ENCODE results near the gene MAPT.

Gene MAPT

DNA sequence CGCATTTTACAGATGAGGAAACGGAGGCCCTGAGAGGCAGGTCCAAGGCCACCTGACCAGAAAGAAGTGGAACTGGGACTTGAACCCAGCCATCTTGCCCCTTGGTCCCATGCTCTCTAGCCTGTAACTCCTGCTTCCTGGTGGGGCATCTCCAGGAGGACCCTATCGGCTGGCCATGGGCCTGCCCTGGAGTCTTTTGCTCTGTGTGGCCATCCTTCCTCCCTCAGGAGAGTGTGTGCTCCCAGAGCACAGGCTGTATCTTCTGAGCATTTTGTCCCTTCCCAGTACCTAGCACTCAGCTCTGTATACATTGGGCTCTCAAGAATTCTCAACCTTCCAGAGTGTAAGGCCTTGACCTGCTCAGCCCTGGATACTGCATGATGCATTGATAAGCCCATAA is 76.3 kb downstream of the MAPT start:
- Histone ChIP-seq H3K27me3 (no peaks in the 10 kb centered on the region), H3K4me1 (no peaks in the 10 kb centered on the region), H3K9me3 (no peaks in the 10 kb centered on the region), H3K4me3 (ENCODE audit: low read depth, low read length) (no peak overlapping the region), H3K36me3 (no peaks in the 10 kb centered on the region)
- no peak for DNase-seq
- TF ChIP-seq, protein P1, sequence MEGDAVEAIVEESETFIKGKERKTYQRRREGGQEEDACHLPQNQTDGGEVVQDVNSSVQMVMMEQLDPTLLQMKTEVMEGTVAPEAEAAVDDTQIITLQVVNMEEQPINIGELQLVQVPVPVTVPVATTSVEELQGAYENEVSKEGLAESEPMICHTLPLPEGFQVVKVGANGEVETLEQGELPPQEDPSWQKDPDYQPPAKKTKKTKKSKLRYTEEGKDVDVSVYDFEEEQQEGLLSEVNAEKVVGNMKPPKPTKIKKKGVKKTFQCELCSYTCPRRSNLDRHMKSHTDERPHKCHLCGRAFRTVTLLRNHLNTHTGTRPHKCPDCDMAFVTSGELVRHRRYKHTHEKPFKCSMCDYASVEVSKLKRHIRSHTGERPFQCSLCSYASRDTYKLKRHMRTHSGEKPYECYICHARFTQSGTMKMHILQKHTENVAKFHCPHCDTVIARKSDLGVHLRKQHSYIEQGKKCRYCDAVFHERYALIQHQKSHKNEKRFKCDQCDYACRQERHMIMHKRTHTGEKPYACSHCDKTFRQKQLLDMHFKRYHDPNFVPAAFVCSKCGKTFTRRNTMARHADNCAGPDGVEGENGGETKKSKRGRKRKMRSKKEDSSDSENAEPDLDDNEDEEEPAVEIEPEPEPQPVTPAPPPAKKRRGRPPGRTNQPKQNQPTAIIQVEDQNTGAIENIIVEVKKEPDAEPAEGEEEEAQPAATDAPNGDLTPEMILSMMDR (IDR thresholded peaks at IDR 0.05; ENCODE audit: low read depth, low read length) = no peak

DNA sequence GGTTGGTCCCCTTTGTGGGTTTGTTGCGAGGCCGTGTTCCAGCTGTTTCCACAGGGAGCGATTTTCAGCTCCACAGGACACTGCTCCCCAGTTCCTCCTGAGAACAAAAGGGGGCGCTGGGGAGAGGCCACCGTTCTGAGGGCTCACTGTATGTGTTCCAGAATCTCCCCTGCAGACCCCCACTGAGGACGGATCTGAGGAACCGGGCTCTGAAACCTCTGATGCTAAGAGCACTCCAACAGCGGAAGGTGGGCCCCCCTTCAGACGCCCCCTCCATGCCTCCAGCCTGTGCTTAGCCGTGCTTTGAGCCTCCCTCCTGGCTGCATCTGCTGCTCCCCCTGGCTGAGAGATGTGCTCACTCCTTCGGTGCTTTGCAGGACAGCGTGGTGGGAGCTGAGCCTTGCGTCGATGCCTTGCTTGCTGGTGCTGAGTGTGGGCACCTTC is 77.4 kb downstream of the MAPT start:
- TF ChIP-seq, protein P1 (IDR thresholded peaks at IDR 0.05; ENCODE audit: low read depth, low read length) = no peak
- H3K36me3 ChIP-seq = no peaks in the 10 kb centered on the region

DNA sequence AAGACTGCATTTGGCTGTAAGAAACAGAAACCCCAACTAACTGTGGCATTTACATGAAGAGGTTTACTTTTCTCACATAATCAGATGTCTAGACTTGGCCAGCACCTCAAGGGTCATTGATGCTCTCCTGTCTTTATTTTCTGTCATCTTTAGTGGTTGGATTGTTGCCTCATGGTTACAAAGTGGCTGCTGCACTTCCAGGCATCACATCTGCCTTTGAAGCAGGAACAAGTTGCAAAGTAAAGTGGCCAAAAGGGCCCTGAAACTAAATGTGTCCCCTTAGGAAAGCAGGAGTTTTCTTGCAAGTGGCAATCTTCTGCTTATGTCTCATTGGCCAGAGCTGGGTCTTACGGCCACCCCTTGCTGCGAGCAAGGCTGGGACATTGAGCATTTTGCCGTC is 78.2 kb downstream of the MAPT start:
- Histone ChIP-seq H3K4me1 (peaks cover 10% of the 10 kb centered on the region), H3K4me3 (ENCODE audit: low read depth, low read length) (no peak overlapping the region), H3K9me3 (no peaks in the 10 kb centered on the region), H3K36me3 (no peaks in the 10 kb centered on the region), H3K27me3 (no peaks in the 10 kb centered on the region)
- TF ChIP-seq, protein P1 (IDR thresholded peaks at IDR 0.05; ENCODE audit: low read depth, low read length) = no peak
- DNase-seq = no peak

More for the DNA sequence above, 77.4 kb downstream of the MAPT start:
- peaks cover 2% of the 10 kb centered on the region for H3K4me1 ChIP-seq
- DNase-seq = no peak
- H3K4me3 ChIP-seq (ENCODE audit: low read depth, low read length) = no peak overlapping the region
- no peaks in the 10 kb centered on the region for H3K27me3 ChIP-seq
- H3K9me3 ChIP-seq = no peaks in the 10 kb centered on the region

DNA sequence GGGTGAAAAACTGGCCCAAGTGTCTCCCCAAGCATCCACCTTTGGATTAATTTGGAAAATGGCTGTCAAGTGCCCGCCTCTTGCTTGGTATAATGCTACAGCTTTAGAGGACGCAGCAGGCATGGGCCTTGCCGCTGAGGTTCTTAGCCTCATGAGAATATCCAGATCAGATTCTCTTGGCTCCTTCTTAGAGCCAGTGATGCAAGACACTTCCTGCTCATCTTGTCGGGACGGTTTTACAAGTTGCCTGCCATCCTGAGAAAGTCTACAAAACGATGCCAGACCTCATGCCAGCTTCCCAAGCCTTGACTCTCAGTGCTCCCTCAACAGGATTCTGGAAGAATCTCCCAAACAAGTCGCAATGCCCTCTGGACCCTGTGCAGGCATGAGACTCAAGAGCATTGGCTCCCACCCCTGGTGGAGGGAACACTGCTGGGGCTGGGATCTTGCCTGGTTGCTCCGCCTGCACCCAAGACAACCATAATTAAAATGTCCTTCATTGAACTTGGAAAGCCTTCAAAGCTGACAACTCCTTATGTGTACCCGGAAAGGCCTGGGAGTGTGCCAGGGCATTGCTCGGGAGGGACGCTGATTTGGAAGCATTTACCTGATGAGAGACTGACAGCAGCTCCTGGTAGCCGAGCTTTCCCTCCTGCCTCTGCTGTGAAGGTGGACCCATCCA is 78.9 kb downstream of the MAPT start:
- DNase-seq = no peak
- no peaks in the 10 kb centered on the region for H3K36me3 ChIP-seq
- no peak overlapping the region for H3K4me3 ChIP-seq (ENCODE audit: low read depth, low read length)
- H3K9me3 ChIP-seq = no peaks in the 10 kb centered on the region
- no peaks in the 10 kb centered on the region for H3K27me3 ChIP-seq
- H3K4me1 ChIP-seq = peaks cover 17% of the 10 kb centered on the region
- TF ChIP-seq, protein P1 (IDR thresholded peaks at IDR 0.05; ENCODE audit: low read depth, low read length) = no peak

DNA sequence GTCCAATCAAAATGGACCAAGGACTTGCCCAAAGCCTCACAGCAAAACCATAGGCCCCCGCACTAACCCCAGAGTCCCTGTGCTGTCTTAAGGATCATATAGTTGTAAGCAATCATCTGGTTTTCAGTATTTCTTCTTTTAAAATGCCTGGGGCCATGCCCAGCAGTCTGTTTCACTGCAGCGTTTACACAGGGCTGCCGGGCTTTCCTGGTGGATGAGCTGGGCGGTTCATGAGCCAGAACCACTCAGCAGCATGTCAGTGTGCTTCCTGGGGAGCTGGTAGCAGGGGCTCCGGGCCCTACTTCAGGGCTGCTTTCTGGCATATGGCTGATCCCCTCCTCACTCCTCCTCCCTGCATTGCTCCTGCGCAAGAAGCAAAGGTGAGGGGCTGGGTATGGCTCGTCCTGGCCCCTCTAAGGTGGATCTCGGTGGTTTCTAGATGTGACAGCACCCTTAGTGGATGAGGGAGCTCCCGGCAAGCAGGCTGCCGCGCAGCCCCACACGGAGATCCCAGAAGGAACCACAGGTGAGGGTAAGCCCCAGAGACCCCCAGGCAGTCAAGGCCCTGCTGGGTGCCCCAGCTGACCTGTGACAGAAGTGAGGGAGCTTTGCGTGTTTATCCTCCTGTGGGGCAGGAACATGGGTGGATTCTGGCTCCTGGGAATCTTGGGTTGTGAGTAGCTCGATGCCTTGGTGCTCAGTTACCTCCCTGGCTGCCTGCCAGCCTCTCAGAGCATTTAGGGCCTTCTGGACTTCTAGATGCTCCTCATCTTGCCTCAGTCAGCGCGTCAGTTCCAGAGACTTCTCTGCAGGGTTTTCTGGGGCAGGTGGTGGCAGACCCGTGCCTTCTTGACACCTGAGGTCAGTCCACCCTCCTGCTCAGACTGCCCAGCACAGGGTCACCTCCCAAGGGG is 79.8 kb downstream of the MAPT start:
- Histone ChIP-seq H3K4me3 (ENCODE audit: low read depth, low read length) (no peak overlapping the region), H3K36me3 (no peaks in the 10 kb centered on the region), H3K9me3 (no peaks in the 10 kb centered on the region), H3K27me3 (no peaks in the 10 kb centered on the region), H3K4me1 (peaks cover 17% of the 10 kb centered on the region)
- TF ChIP-seq, protein P1 (IDR thresholded peaks at IDR 0.05; ENCODE audit: low read depth, low read length) = no peak
- DNase-seq = no peak
